Keratinocyte (primary cell): ENCODE results near the gene ASZ1. TPM values are rescaled to one million over a fixed set of nuclear protein-coding genes. Genes with fewer than 3 reads are reported as not detected.

Experiments used
- DNase-seq: peaks from one replicate; pipeline ENCODE4 v3.0.0-alpha.2; 2011; ENCODE audit warnings: low read depth, missing footprints, low spot score
- FAIRE-seq: peaks from 2 replicates; lab custom pipeline; 2011; peaks lifted over from hg19 to GRCh38; lab: Jason Lieb, UNC
- H2AFZ ChIP-seq: 2 replicates; pipeline ENCODE4 v1.6.0; 2012; ENCODE audit warnings: low read length, control low read depth, inconsistent platforms; ENCODE audit not compliant: control insufficient read depth
- H3K27ac ChIP-seq: 2 replicates; pipeline ENCODE4 v1.5.1; 2011; ENCODE audit warnings: low read length; ENCODE audit not compliant: control insufficient read depth, insufficient read depth
- H3K27me3 ChIP-seq: 3 replicates; pipeline ENCODE4 v1.6.0; 2011; ENCODE audit warnings: low read length; ENCODE audit not compliant: control insufficient read depth, insufficient read depth; ENCODE audit errors: extremely low read depth
- H3K36me3 ChIP-seq, 2 experiments: 2 replicates in 1 of 2; 3 replicates in 1 of 2; pipeline ENCODE4 v1.5.1; 2011; ENCODE audit warnings: low read length in 2 of 2, mild to moderate bottlenecking in 1 of 2; ENCODE audit not compliant: control insufficient read depth in 2 of 2, insufficient read depth in 2 of 2; ENCODE audit errors: extremely low read depth in 1 of 2
- H3K4me1 ChIP-seq: 3 replicates; pipeline ENCODE4 v1.5.1; 2011; ENCODE audit warnings: low read length; ENCODE audit not compliant: control insufficient read depth, insufficient read depth; ENCODE audit errors: extremely low read depth
- H3K4me2 ChIP-seq: 3 replicates; pipeline ENCODE4 v1.6.0; 2011; ENCODE audit warnings: low read depth, low read length; ENCODE audit not compliant: control insufficient read depth, insufficient read depth; ENCODE audit errors: extremely low read depth
- H3K4me3 ChIP-seq, 3 experiments: fragments of 200-600 bp in 1 of 3; sonication (generic) in 1 of 3; 2 replicates in 2 of 3; 3 replicates in 1 of 3; pipeline ENCODE4 v1.5.1; 2011 to 2016; ENCODE audit warnings: low read length in 3 of 3, mild to moderate bottlenecking in 3 of 3, control low read depth in 2 of 3, inconsistent platforms in 1 of 3, low read depth in 1 of 3, mixed read lengths in 1 of 3, mixed run types in 1 of 3, moderate library complexity in 1 of 3; ENCODE audit not compliant: control insufficient read depth in 2 of 3, insufficient read depth in 2 of 3; ENCODE audit errors: extremely low read depth in 1 of 3
- H3K79me2 ChIP-seq: 2 replicates; pipeline ENCODE4 v1.6.0; 2012; ENCODE audit warnings: low read length; ENCODE audit not compliant: control insufficient read depth, insufficient read depth
- H3K9ac ChIP-seq: 3 replicates; pipeline ENCODE4 v1.6.0; 2011; ENCODE audit warnings: low read length; ENCODE audit not compliant: control insufficient read depth, insufficient read depth; ENCODE audit errors: extremely low read depth
- H3K9me1 ChIP-seq: 3 replicates; pipeline ENCODE4 v1.6.0; 2011; ENCODE audit warnings: low read length; ENCODE audit not compliant: control insufficient read depth, insufficient read depth; ENCODE audit errors: extremely low read depth
- H3K9me3 ChIP-seq: 2 replicates; pipeline ENCODE4 v1.5.1; 2012; ENCODE audit warnings: low read depth, low read length; ENCODE audit not compliant: control insufficient read depth
- H4K20me1 ChIP-seq: 3 replicates; pipeline ENCODE4 v1.6.0; 2011; ENCODE audit warnings: low read length; ENCODE audit not compliant: control insufficient read depth, insufficient read depth; ENCODE audit errors: extremely low read depth
- EZH2 ChIP-seq: IDR thresholded peaks from one replicate; pipeline ENCODE4 v1.6.1; 2012; ENCODE audit warnings: inconsistent platforms, mild to moderate bottlenecking, low read length, moderate library complexity
- dilution Hi-C: fragments of 300-500 bp; cut with MboI; formaldehyde crosslinking; loops from one replicate; pipeline ENCODE4 v1.7.0; 2020; ENCODE audit warnings: low sequenced_read_pairs; ENCODE audit not compliant: extremely low pct_ligation_motif_present
- polyA plus RNA-seq, 5 experiments: library from polyadenylated mRNA; depleted of rRNA in 3 of 5; stranded (reverse) in 3 of 5; stranded (forward) in 1 of 5; unstranded in 1 of 5; fragments of >200 nt; gene quantifications; 1 replicate in 1 of 5; 2 replicates in 3 of 5; 3 replicates in 1 of 5; pipeline versions ENCODE4 v1.2.1 to v1.2.3, GENCODE V29; 2011 to 2012; ENCODE audit warnings: missing spikeins in 2 of 5, low read depth in 1 of 5, low replicate concordance in 1 of 5
- TF ChIP-seq, protein P1 (sequence below), 3 experiments: IDR thresholded peaks in 1 of 3; conservative IDR thresholded peaks in 1 of 3; optimal IDR thresholded peaks in 1 of 3; 2 replicates in 2 of 3; 3 replicates in 1 of 3; pipeline versions ENCODE3 to v1.5.1; 2011; ENCODE audit warnings: low read length in 3 of 3, mild to moderate bottlenecking in 3 of 3, moderate library complexity in 2 of 3, control low read depth in 1 of 3, inconsistent platforms in 1 of 3; ENCODE audit not compliant: insufficient read depth in 2 of 3; ENCODE audit errors: extremely low read depth in 1 of 3

Gene ASZ1
- polyA plus RNA-seq, 1 donor (not counting 4 experiments of a cell fraction or from before 2014, with no cell fraction given), result not detected

DNA sequence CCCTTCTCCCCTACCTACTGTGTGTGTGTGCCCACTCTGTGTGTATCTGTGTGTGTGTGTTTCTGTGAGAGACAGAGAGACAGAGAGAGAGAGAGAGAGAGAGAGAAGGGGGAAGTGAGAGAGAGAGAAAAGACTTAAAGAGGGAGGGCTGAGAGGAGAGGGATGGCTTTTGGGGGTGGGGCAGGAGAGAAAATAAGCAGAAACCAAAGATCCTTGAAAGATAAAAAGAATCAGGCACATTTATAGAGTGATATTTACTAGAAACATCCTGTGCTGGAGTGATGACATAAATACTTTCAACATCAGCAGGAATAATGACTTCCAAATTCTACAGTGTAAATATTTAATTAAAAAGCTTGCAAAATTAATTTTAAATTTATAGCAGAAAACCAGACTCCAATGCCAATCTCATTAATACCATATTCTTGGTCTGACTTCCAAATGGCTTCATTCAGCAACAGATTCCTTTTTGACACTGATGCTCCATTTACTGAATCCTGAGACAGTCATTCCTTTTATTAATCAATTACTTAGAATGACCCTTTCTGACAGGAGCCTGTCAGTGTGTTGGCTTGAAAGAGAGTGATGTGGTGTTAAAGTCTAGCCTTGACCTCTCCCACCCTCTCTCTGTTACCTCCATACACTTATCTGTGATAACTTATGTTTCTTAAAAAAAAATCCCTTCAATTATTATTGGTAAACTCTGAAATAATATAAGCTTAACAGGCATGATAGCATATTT lies 62.8 kb downstream of the ASZ1 start:
- Histone ChIP-seq H3K4me1 (no peaks in the 10 kb centered on the region), H4K20me1 (no peaks in the 10 kb centered on the region), H3K27ac (no peak overlapping the region), H3K27me3 (no peaks in the 10 kb centered on the region), H3K4me3 (no peak overlapping the region), H3K9me1 (no peaks in the 10 kb centered on the region), H2AFZ (no peak overlapping the region), H3K79me2 (no peaks in the 10 kb centered on the region), H3K36me3 (no peaks in the 10 kb centered on the region), H3K9ac (no peak overlapping the region), H3K4me2 (no peak overlapping the region), H3K9me3 (no peaks in the 10 kb centered on the region)
- dilution Hi-C loops, result no loop called here
- FAIRE-seq (no peak), DNase-seq (no peak)
- TF ChIP-seq, protein P1, sequence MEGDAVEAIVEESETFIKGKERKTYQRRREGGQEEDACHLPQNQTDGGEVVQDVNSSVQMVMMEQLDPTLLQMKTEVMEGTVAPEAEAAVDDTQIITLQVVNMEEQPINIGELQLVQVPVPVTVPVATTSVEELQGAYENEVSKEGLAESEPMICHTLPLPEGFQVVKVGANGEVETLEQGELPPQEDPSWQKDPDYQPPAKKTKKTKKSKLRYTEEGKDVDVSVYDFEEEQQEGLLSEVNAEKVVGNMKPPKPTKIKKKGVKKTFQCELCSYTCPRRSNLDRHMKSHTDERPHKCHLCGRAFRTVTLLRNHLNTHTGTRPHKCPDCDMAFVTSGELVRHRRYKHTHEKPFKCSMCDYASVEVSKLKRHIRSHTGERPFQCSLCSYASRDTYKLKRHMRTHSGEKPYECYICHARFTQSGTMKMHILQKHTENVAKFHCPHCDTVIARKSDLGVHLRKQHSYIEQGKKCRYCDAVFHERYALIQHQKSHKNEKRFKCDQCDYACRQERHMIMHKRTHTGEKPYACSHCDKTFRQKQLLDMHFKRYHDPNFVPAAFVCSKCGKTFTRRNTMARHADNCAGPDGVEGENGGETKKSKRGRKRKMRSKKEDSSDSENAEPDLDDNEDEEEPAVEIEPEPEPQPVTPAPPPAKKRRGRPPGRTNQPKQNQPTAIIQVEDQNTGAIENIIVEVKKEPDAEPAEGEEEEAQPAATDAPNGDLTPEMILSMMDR (optimal IDR thresholded peaks at IDR 0.05 in 1 of 3, IDR thresholded peaks at IDR 0.05 in 1 of 3, conservative IDR thresholded peaks at IDR 0.05 in 1 of 3; ENCODE audit: extremely low read depth in 1 of 3, insufficient read depth in 2 of 3, low read length in 3 of 3), result no peak
- no peak for TF ChIP-seq EZH2

DNA sequence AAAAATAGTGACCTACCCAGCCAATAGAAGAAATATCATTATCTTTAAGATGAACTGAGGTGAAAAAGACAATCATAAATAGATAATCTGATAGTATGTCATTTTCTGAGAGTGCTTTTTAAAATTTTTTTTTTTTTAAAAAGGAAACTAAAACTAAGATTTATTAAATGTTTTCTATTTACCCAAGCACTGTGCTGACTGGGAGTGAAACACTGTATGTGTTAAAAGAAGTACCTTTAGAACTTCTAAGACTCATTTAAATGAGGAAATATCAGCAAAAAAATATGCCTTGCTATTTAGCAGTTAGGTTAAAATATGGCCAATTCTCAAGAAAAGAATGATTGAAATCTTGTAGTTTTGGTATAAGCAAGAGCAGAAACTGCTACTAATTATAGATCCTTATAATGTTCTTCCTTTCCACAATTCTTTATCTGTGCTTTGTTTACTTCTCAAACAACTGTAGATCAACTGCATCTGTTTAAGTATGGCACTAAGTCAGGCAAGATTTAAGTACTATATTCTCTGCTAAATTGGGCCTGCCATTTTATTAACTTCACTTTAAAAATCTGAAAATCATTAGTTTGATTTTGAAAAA lies 64.9 kb downstream of the ASZ1 start:
- no peak overlapping the region for H3K4me3 ChIP-seq
- no peak for DNase-seq
- no peak overlapping the region for H3K27ac ChIP-seq
- no peak for FAIRE-seq
- H4K20me1 ChIP-seq, result no peaks in the 10 kb centered on the region
- no peak overlapping the region for H3K9ac ChIP-seq
- no peaks in the 10 kb centered on the region for H3K9me3 ChIP-seq
- dilution Hi-C loops, result no loop called here
- H3K9me1 ChIP-seq, result no peaks in the 10 kb centered on the region
- no peaks in the 10 kb centered on the region for H3K4me1 ChIP-seq
- no peaks in the 10 kb centered on the region for H3K36me3 ChIP-seq
- no peaks in the 10 kb centered on the region for H3K79me2 ChIP-seq
- H3K4me2 ChIP-seq, result no peak overlapping the region
- no peaks in the 10 kb centered on the region for H3K27me3 ChIP-seq
- TF ChIP-seq EZH2, result no peak
- TF ChIP-seq, protein P1 (optimal IDR thresholded peaks at IDR 0.05 in 1 of 3, IDR thresholded peaks at IDR 0.05 in 1 of 3, conservative IDR thresholded peaks at IDR 0.05 in 1 of 3; ENCODE audit: extremely low read depth in 1 of 3, insufficient read depth in 2 of 3, low read length in 3 of 3), result no peak
- no peak overlapping the region for H2AFZ ChIP-seq
